ENCODE measurements around the gene FBLN2. TPM values are rescaled to one million over a fixed set of nuclear protein-coding genes. Genes with fewer than 3 reads are reported as not detected.
A peak's percentile ranks its signal among the peaks of the same experiment; 100 is the strongest.

FBLN2 gene
- total and polyA plus RNA-seq, 2 of the 13 experiments (the other 11 are each of a cell fraction or from before 2014, with no cell fraction given) = not detected

DNA sequence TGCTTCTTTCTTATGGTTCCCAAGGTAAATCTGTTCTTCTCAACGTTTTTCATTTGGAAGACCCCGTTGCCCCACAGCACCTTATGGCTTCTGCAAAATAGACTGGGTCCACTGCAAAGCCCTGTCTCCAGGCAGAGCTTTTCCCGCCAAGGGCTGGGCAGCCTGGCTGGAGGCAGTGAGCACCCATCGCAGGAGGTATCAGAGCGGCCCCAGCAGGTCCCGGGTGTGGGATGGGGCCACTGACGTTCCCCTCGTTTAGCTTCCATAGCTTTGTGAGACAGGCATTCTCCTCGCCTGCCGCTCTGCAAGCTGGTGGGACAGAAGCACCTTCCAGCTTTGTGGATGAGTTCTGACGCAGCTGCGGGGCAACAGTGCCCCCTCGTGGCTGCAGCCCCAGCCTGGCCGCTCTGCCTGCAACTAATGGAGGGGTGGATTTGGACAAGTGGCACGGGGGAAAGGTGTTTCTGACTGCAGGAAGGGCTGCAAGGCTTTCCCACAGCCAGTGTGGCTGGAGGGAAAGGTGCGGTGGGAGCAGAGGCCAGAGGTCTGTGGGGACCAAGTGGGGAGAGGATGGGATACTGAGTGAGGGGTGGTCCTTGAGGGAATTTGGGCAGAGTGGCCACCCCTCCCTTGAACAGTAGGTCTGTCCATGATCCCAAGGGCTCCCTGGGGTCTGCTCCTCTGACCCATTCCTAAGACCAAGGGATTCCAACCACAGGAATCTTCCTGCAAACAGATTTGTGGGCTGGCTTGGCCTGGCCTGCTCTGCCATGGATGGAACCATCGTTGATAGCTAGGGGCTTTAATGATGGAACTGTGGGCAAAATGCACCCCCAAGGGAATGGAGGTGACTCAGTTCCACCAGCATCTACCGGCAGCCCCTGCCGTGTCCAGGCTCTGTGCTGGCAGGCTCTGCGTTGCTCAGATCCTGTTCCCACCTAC, 99.4 kb downstream of the FBLN2 start (continued):
- no peak for TF ChIP-seq PCBP1 (IDR thresholded peaks at IDR 0.05; ENCODE audit: borderline replicate concordance, low read depth, low read length)
- TF ChIP-seq, protein P1, sequence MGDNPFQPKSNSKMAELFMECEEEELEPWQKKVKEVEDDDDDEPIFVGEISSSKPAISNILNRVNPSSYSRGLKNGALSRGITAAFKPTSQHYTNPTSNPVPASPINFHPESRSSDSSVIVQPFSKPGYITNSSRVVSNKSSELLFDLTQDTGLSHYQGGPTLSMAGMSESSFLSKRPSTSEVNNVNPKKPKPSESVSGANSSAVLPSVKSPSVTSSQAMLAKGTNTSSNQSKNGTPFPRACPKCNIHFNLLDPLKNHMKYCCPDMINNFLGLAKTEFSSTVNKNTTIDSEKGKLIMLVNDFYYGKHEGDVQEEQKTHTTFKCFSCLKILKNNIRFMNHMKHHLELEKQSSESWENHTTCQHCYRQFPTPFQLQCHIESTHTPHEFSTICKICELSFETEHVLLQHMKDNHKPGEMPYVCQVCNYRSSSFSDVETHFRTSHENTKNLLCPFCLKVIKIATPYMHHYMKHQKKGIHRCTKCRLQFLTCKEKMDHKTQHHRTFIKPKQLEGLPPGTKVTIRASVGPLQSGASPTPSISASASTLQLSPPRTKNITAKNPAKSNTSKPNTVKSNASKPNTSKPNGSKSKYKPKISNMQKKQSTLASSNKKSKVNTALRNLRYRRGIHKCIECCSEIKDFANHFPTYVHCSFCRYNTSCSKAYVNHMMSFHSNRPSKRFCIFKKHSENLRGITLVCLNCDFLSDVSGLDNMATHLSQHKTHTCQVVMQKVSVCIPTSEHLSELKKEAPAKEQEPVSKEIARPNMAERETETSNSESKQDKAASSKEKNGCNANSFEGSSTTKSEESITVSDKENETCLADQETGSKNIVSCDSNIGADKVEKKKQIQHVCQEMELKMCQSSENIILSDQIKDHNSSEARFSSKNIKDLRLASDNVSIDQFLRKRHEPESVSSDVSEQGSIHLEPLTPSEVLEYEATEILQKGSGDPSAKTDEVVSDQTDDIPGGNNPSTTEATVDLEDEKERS (CRISPR knock-in tag; IDR thresholded peaks at IDR 0.05) = 0 out of 2 replicates have a peak, but pooled peaks have one; percentile 32
- no peak for TF ChIP-seq NONO (IDR thresholded peaks at IDR 0.05)
- TF ChIP-seq NONO (CRISPR knock-in tag; conservative IDR thresholded peaks at IDR 0.05) = 0 out of 2 replicates have a peak, but pooled peaks have one; percentile 44
- TF ChIP-seq, protein P2, sequence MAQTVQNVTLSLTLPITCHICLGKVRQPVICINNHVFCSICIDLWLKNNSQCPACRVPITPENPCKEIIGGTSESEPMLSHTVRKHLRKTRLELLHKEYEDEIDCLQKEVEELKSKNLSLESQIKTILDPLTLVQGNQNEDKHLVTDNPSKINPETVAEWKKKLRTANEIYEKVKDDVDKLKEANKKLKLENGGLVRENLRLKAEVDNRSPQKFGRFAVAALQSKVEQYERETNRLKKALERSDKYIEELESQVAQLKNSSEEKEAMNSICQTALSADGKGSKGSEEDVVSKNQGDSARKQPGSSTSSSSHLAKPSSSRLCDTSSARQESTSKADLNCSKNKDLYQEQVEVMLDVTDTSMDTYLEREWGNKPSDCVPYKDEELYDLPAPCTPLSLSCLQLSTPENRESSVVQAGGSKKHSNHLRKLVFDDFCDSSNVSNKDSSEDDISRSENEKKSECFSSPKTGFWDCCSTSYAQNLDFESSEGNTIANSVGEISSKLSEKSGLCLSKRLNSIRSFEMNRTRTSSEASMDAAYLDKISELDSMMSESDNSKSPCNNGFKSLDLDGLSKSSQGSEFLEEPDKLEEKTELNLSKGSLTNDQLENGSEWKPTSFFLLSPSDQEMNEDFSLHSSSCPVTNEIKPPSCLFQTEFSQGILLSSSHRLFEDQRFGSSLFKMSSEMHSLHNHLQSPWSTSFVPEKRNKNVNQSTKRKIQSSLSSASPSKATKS (CRISPR knock-in tag; IDR thresholded peaks at IDR 0.05) = no peak
- TF ChIP-seq ZNF619 (CRISPR knock-in tag; IDR thresholded peaks at IDR 0.05) = peak; percentile 28; the same call in 1 of the 2 replicates
- no peak for TF ChIP-seq NR2C2 (CRISPR knock-in tag; IDR thresholded peaks at IDR 0.05; ENCODE audit: borderline replicate concordance)
- TF ChIP-seq, protein P3, sequence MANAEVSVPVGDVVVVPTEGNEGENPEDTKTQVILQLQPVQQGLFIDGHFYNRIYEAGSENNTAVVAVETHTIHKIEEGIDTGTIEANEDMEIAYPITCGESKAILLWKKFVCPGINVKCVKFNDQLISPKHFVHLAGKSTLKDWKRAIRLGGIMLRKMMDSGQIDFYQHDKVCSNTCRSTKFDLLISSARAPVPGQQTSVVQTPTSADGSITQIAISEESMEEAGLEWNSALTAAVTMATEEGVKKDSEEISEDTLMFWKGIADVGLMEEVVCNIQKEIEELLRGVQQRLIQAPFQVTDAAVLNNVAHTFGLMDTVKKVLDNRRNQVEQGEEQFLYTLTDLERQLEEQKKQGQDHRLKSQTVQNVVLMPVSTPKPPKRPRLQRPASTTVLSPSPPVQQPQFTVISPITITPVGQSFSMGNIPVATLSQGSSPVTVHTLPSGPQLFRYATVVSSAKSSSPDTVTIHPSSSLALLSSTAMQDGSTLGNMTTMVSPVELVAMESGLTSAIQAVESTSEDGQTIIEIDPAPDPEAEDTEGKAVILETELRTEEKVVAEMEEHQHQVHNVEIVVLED (CRISPR knock-in tag; IDR thresholded peaks at IDR 0.05; ENCODE audit: borderline replicate concordance) = no peak
- TF ChIP-seq, protein P4, sequence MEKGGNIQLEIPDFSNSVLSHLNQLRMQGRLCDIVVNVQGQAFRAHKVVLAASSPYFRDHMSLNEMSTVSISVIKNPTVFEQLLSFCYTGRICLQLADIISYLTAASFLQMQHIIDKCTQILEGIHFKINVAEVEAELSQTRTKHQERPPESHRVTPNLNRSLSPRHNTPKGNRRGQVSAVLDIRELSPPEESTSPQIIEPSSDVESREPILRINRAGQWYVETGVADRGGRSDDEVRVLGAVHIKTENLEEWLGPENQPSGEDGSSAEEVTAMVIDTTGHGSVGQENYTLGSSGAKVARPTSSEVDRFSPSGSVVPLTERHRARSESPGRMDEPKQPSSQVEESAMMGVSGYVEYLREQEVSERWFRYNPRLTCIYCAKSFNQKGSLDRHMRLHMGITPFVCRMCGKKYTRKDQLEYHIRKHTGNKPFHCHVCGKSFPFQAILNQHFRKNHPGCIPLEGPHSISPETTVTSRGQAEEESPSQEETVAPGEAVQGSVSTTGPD (CRISPR knock-in tag; IDR thresholded peaks at IDR 0.05) = no peak
- TF ChIP-seq, protein P5, sequence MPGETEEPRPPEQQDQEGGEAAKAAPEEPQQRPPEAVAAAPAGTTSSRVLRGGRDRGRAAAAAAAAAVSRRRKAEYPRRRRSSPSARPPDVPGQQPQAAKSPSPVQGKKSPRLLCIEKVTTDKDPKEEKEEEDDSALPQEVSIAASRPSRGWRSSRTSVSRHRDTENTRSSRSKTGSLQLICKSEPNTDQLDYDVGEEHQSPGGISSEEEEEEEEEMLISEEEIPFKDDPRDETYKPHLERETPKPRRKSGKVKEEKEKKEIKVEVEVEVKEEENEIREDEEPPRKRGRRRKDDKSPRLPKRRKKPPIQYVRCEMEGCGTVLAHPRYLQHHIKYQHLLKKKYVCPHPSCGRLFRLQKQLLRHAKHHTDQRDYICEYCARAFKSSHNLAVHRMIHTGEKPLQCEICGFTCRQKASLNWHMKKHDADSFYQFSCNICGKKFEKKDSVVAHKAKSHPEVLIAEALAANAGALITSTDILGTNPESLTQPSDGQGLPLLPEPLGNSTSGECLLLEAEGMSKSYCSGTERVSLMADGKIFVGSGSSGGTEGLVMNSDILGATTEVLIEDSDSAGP (CRISPR knock-in tag; IDR thresholded peaks at IDR 0.05; ENCODE audit: borderline replicate concordance) = peak; percentile 48; the same call in 1 of the 2 replicates
- TF ChIP-seq, protein P6, sequence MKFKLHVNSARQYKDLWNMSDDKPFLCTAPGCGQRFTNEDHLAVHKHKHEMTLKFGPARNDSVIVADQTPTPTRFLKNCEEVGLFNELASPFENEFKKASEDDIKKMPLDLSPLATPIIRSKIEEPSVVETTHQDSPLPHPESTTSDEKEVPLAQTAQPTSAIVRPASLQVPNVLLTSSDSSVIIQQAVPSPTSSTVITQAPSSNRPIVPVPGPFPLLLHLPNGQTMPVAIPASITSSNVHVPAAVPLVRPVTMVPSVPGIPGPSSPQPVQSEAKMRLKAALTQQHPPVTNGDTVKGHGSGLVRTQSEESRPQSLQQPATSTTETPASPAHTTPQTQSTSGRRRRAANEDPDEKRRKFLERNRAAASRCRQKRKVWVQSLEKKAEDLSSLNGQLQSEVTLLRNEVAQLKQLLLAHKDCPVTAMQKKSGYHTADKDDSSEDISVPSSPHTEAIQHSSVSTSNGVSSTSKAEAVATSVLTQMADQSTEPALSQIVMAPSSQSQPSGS (CRISPR knock-in tag; IDR thresholded peaks at IDR 0.05) = no peak
- TF ChIP-seq, protein P7, sequence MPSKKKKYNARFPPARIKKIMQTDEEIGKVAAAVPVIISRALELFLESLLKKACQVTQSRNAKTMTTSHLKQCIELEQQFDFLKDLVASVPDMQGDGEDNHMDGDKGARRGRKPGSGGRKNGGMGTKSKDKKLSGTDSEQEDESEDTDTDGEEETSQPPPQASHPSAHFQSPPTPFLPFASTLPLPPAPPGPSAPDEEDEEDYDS (CRISPR knock-in tag; IDR thresholded peaks at IDR 0.05) = 0 out of 2 replicates have a peak, but pooled peaks have one; percentile 22
- TF ChIP-seq ZNF660 (CRISPR knock-in tag; IDR thresholded peaks at IDR 0.05; ENCODE audit: borderline replicate concordance, low read depth) = no peak
- no peak for TF ChIP-seq ZSCAN22 (CRISPR knock-in tag; IDR thresholded peaks at IDR 0.05)

All from HepG2 (cell line).